GM19438 (cell line): Measurements from ENCODE around the gene DNAJC17.

ENCODE experiments used
- ATAC-seq: cut with Tn5 transposase; IDR thresholded peaks from one replicate; pipeline ENCODE4 v1.9.1; 2021; ENCODE audit warnings: low read depth; ENCODE audit not compliant: unreplicated experiment

The DNAJC17 gene

GRCh38 chr15:40767838-40768500 is 39.3 kb downstream of the DNAJC17 start:
- ATAC-seq: no peak

- no peak for ATAC-seq
Measured at GRCh38 chr15:40766906-40767837, 40.1 kb downstream of the DNAJC17 start.

- ATAC-seq: no peak
Measured at GRCh38 chr15:40766194-40766815, 41.0 kb downstream of the DNAJC17 start.

- ATAC-seq: no peak
Measured at GRCh38 chr15:40764629-40765103, 42.6 kb downstream of the DNAJC17 start.

GRCh38 chr15:40763801-40764628 is 43.3 kb downstream of the DNAJC17 start, which contains the start of gene GCHFR:
TSS of gene GCHFR (plus strand) at chr15:40764068. CDS start at chr15:40764181, 113 bp downstream.
- peak; percentile 49 for ATAC-seq

GRCh38 chr15:40762919-40763800 is 44.1 kb downstream of the DNAJC17 start:
- peak; percentile 5 for ATAC-seq

- ATAC-seq: no peak
Measured at GRCh38 chr15:40759961-40760360, 47.3 kb downstream of the DNAJC17 start.

GRCh38 chr15:40756938-40757337 is 50.3 kb downstream of the DNAJC17 start:
- ATAC-seq: no peak

GRCh38 chr15:40755812-40756208 is 51.5 kb downstream of the DNAJC17 start:
- ATAC-seq: no peak

- peak; percentile 74 for ATAC-seq
Measured at GRCh38 chr15:40754883-40755811, 52.1 kb downstream of the DNAJC17 start, which contains the start of gene RMDN3. TSS of gene RMDN3 (minus strand) at chr15:40755254. CDS start at chr15:40754783, 471 bp downstream.

- ATAC-seq: no peak
Measured at GRCh38 chr15:40754574-40754882, 52.7 kb downstream of the DNAJC17 start.

- no peak for ATAC-seq
Measured at GRCh38 chr15:40751745-40752144, 55.5 kb downstream of the DNAJC17 start.

GRCh38 chr15:40750885-40751284 is 56.4 kb downstream of the DNAJC17 start:
- ATAC-seq: no peak

- no peak for ATAC-seq
Measured at GRCh38 chr15:40749151-40749630, 58.1 kb downstream of the DNAJC17 start.

- ATAC-seq: no peak
Measured at GRCh38 chr15:40747685-40748631, 59.3 kb downstream of the DNAJC17 start.

GRCh38 chr15:40746916-40747418 is 60.3 kb downstream of the DNAJC17 start:
- no peak for ATAC-seq

GRCh38 chr15:40744815-40745152 is 62.5 kb downstream of the DNAJC17 start:
- no peak for ATAC-seq
